GM19351 (cell line): ENCODE measurements around the gene PAM16.
A peak's percentile ranks its signal among the peaks of the same experiment; 100 is the strongest.

Experiments used
- ATAC-seq: cut with Tn5 transposase; IDR thresholded peaks from one replicate; pipeline ENCODE4 v1.9.1; 2021; ENCODE audit warnings: mild to moderate bottlenecking, moderate library complexity; ENCODE audit not compliant: unreplicated experiment

Gene PAM16

DNA sequence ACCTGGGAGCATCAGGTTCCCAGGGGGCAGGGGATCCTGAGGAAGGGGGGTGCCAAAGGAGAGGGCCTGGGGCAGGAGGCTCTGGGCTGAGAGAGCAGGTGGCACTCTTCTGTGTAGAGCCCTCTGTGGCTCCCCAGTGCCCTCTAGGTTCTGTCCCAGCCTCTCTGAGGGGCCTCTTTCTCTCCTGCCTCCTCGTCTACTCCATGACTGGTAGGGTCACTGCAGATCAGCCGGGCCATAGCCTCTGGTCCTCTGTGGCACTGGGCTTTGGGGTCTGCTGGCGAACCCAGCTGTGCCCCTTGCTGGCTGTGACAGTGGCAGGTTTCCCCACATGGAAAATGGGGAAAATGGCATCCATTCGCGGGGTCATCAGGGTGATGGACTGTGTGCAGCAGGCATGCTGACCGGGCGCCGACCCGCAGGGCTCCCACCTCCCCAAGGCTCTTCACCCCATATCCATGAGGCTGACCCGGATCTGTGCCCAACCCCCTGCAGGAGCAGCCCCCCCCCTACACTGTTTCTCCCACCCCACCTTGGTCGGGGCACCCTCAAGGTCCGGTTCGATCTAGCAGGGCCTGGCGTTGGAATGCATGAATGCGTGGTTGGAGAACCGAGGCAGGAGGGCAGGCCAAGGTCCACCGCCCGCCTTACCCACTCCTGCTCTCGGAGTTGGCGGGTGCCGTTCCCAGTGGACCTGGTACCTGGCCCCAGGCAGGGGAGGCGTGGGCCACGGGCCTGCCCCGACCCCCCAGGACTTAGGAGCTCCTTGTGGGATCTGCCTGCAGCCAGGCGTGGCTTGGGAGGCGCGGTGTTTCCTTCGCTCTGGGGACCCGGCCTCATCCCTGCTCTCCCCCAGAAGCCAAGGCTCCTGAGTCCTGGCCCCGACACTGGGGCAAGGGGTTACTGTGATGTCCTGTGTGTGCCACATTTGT lies 28.7 kb downstream of the PAM16 start:
- no peak for ATAC-seq

DNA sequence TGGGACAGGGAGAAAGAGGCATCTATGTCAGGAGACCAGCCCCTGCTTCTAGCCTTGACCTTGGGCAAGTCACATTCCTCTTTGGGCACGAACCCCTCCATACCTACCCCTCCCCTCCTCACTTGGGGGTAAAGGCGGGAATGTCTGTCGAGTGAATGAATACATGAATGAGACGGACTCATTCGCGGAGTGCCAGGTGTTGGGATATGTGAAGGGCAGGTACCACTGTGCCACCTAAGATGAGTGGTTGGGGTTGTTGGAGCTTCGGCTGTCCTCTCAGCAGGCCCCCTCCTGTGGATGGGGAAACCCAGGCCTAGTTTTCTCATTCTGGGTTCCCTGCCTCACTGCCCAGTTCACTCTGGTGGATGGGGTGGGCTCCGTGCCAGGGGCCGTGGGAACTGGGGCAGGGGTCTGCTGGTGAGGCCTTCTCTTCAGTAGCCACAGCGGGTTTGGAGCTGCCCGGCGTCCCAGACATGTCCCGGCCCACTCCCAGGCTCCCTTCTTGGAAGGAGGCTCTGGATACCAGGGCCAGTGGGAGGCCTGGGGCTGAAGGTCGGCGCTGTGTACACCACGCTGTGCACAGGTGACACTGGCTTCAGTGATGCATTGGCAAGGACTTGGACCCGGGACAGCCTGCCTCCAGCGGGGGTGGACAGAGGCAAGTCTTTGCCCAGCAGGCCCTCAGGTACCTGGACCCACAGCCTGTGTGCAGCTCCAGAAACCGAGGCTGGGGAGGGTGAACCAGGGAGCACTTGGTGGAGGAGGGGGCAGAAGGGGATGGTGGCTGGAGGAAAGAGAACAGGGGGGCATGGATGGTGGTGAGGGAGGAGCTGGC lies 29.6 kb downstream of the PAM16 start:
- no peak for ATAC-seq

DNA sequence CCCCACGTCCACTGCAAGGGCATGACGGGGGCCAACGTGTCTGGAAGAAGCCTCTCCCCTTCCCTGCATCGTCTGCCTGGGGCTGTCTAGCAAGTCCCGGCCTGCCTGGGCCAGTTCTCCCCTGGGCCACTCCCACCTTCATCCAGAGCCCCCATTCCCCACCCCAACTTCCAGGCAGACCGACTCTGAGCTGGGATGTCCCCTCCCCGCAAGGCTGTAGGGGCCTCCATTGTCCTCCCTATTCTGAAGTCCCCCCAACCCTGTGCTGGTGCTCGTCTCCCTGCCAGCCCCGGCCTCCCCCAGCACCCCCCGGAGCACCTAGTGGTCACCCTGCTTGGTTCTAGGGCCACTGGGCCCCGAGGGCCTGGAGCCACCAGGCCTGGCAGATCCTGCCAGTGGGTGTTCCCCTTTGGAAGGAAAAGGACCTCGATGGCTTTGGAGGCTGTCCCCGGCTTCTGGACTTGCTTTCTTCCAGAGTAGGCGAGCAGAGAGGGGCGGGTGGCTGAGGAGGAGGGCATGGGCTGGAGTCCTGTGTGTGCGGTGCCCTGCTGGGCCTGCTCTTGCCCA lies 30.5 kb downstream of the PAM16 start:
- no peak for ATAC-seq

DNA sequence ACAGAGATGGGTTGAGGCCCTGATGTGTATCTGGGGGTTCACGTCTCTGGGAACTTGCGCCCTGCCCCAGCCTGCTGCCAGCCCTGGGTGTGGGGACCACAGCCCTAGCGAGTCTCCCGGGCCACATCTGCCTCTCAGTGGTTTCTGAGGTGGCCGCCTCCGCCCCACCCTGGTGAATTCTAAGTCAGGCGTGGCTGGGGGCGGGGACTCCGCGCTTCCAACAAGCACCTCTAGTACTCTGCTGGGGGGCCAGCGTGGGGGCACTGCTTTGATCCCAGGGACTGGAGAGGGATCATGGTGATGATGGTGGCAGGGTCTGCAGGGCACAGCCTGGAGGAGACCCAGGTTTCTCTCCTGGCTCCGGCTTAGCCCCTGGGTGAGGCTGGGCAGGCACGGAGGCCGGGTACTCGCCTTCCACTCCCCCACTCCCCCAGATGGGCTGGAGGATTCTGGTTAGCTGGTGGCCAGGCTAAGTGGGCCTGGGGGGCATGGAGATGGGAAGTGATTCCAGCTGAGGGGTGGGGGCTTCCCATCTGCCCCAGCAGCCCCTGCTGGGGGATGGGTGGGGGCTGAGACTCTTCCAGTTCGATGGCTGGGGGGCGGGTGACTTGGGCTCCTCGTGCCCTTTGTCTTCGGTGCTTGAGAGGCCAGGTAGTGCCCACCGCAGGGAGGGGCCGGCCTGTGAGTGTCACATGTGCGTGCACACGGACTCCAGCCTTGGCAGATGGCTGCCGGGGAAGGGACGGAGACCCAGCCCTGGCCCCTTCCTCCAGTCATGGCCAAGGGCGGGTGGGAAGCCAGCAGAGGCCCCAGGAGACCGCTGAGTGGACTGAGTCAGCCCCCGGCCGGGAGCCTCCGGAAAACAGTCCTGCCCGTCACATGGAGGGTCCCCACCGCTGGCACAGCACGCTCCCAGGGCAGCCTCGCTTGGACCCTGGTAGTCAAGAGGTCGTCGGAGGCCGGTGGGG lies 31.4 kb downstream of the PAM16 start:
- peak; percentile 78 for ATAC-seq

DNA sequence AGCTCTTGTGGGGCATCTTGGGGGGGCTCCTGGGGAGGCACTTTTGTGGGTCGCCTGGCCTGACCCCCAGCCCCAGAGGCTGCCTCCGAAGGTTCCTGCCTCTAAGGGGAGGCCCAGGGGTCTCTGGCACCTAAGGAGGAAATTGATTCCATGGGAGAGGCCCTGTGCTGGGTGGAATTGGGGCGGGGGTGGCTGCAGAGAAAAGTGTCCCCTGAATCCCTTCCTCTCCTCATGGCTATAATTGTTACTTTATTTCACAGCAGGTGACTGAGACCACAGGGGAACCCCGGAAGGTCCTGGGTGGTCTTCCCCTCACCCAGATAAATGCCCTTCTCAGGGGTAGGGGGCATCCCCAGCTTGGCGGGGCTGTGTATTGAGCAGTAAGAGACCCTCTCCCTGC lies 32.2 kb downstream of the PAM16 start:
- ATAC-seq: no peak

DNA sequence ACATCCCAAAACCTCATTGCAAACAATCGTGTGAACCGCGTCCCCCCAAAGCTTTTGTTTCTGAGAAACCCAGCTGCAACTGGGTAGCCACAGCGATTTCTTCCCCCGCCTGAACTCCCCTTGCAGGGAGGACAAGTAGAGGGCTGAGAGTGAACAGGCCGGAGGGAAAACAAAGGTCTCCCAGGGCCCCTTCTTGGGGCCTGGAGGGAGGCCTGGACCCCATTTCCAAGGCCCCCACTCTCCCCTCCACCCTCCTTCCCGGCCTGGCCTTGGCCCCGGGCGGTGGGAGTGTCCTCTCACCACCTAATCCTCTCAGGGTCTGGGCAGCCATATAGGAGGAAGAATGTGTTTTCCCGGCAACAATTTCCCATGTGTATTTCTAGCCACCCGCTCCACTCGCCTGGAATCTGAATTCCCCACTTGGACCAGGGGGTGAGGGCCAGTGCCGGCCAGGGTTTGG lies 32.6 kb downstream of the PAM16 start:
- ATAC-seq: no peak

DNA sequence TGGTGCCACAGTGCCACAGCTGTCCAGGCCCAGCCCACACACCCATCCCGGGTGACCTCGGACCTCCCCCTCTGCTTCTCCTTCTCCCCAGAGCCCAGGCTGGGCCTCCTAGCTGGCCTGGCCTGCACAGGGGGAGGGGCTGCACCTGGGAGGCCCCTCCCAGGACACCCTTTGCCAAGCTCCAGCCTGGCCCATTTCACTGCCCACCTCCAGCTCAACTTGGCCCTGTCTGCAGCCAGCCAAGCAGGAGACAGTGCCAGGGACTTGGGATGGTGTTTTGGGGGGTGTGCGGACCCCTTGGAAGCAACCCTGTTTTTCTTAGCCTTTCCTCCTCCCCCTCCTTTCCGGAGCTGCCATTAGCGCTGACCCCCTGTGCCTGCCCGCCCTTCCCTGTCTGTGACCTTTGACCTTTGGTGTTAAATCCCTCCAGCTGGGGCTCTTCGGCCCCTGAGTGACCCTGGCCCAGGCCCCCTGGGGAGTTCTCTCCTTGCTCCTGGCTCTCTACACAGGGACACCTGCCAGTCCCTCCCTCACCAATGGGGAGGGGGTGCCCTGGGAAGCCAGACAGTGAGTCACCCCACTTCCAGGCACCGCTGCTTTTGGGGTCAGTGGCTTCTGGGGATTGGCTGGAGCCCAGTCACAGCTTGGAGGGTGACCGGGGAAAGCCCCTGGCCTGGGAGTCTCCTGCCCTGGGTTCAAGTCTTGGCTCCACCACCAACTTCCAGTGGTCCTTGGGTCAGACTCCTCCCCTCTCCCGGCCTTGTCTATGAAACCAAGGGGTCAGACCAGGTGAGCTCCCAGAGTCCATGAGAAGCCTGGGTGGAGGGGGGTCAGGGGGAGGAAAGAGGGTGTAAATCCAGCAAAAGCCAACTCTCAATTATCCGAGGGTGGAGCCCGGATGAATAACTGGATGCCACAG lies 33.3 kb downstream of the PAM16 start:
- ATAC-seq: no peak

DNA sequence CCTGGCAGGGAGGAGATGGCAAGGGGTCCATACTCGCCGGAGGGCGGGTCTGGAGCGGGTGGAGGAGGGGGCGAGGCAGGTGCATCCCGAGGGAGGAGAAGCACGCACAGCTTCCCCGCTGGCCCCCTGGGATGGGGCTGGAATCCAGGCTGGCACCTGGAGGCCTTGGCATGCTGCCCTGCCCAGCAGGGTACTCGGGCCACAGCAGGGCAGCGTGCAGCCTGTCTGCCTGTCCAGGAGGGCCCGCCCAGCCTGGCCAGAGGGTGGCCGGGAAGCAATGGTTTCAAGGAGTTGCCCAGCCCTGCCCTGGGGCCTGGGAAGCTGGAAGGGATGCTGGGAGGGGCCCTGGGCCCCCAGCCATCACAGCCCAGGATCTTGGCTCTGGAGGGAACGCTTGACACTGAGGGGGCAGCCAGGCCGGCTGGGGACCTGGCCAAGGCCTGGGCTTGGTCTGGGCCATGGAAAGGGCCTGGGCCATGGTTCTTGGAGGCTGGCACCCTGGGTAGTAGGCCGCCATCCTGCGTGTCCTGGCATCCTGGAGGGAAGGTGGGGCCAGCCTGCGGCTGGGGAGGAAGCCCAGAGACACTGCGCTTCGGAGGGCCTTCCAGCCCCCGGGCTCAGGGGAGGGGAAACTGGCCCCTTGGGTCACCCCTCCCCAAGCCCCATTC lies 34.1 kb downstream of the PAM16 start:
- ATAC-seq: no peak

DNA sequence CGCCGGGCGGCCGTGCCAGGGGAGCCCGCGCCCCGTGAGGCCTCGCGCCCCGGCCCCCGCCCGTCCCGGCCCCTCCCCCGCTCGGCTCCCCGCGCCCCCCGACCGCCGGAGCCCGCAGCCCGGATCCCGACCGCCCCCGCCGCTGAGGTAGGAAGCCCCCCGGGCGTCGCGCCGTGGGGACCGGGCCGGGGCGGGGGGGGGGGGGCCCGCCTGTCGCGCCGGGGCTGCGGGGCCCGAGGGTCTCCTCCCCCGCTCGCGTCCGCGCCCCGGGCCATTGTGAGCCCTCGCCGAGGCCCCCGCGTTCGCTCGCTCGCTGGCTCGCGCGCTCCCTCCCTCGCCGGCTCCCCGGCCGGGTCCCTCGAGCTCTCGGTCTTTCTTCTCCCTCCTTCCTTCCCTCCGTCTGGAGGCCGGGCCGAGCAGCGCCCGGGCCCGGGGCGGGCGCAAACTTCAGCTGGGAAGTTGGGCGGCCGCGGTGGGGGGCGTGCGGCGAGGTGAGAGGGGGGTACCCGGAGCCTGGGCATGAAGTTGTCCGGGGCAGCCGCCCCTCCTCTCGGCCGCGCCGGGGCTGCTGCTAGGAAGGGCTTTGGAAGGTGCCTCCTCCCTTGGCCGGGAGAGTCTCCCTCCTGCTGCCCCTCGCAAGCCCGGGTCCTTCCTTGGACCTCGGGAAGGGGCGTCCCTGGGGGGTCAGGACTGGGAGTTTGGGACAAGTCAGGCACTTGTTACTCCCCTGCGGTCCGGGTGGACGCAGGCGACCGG lies 34.8 kb downstream of the PAM16 start:
- ATAC-seq: no peak

DNA sequence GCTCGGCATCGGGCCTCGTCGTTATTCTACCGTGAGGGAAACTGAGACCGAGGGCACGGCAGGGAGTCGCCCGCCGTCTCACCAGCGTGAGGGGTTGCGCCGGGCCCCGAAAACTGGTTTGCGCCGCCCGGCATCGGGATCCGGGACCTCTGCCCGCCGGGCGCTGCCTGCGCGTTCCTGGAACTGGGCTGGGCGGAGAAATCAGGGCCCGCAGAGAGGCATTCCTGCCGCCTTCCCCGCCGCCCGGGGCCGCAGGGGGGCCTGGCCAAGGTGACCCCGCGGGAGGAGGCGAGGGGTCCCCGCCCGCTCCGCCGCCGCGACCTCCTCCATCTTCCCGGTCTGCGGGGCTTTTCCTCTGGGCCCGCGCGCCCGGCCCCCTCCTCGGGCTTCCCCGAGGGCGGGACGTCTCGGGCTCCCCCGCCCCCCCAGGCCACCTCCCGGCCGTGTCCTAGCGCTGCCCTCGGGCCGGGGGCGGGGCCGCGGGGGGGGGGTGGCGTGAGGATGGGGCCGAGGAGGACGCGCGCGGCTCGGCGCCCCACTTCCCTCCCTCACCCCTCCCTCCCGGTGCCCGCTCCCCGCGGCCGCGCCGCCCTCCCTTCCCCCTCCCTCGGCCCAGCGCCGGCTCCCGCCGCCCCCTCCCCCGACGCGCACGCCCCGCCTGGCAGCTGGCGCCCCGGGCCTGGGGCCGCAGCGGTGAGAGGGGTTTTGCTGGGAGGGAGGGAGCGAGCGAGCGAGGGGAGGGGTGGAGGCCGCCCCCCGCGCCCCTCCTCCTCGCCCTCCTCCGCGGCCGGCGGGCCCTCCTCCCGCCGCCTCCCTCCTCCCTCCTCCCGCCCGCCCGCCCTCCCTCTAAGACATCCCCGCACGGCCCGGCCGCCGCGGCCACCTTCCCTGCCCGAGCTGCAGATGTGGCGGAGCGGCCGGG lies 35.7 kb downstream of the PAM16 start, which contains the start of gene GLIS2:
Gene GLIS2 (plus strand): TSS at position 882 of the 922 bp plus-strand sequence. CDS start 16,214 bp downstream, outside the sequence.
- ATAC-seq: no peak

DNA sequence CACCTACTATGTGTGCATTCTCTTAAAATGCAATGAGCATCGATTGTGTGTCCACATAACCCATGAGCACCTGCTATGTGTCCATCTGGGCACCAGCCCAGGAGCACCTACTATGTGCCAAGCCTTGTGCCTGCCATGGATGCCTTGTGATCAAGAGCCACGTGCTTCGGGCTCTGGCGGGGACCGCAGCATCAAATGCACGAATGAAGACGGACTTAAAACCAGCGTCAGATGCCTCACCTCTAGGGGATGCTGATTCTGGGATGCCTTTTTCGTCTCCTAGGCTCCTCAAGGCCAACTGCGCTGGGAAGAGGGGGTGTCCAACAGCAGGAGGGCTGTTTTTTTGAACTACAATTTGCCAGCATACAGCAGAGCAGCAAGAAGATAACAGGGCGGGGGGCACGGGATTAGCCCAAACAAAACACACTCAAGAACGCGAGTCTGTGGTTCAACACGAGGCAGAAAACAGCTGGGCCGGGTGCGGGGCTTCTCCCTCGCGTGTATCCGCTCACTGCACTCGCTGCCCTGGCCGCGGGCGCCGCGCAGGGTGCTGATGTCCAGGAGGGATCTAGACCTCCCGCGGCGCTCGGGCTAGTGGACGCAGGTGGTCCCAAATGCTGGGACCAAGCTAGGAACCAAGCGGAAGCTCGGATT lies 36.5 kb downstream of the PAM16 start:
- ATAC-seq: no peak

DNA sequence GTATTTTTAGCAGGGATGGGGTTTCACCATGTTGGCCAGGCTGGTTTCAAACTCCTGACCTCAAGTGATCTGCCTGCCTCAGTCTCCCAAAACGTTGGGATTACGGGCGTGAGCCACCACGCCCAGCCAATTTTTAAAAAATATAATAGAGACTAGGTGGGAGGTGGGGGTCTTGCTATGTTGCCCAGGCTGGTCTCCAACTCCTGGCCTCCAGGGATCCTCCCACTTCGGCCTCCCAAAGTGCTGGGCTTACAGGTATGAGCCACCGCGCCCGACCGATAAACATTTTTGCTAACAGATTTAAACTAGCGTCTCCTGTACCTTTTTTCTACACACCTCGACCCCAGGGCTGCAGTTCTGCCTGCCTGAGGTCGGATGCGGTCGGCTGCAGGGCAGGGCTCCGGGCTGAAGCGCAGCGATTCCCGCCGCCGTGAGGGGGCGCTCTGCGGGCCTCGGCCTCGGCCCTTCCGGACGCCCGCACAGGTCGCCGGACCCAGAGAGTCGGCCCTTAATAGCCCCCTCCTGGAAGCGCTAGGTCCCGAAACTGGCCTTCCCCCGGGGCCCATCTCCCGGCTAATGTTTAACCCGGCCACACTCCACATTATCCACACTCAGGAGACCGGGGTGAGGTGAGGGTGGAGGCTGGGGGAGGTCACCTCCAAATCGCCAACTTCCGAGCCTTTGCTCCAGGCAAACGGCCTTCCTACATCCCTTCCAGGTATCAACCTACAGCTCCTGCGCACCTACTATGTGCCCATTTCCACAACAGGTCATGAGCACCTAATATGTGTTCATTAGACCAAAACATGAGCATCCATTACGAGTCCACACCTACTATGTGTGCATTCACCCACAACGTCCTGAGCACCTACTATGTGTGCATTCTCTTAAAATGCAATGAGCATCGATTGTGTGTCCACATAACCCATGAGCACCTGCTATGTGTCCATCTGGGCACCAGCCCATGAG lies 37.3 kb downstream of the PAM16 start:
- ATAC-seq: no peak

DNA sequence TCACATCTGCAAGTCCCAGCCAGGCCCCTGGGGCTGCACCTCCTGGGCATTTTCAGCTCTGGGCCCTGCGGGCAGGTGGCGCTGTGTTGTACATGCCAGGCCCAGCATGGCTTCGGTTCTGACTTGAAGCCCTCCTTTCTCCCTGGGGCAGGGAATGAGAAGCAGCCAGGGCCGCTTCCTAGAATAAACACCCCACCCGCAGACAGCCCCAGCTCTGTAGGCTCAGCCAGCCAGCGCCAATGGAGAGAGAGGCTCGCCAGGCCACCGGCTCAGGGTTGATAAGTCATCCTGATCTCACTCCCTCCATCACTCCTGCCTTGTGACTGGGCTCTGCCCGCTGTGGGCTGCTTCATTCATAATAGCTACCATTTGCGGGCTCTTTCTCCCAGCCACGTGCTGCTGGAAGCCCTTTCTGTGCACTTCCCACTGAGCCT lies 41.3 kb downstream of the PAM16 start:
- no peak for ATAC-seq

DNA sequence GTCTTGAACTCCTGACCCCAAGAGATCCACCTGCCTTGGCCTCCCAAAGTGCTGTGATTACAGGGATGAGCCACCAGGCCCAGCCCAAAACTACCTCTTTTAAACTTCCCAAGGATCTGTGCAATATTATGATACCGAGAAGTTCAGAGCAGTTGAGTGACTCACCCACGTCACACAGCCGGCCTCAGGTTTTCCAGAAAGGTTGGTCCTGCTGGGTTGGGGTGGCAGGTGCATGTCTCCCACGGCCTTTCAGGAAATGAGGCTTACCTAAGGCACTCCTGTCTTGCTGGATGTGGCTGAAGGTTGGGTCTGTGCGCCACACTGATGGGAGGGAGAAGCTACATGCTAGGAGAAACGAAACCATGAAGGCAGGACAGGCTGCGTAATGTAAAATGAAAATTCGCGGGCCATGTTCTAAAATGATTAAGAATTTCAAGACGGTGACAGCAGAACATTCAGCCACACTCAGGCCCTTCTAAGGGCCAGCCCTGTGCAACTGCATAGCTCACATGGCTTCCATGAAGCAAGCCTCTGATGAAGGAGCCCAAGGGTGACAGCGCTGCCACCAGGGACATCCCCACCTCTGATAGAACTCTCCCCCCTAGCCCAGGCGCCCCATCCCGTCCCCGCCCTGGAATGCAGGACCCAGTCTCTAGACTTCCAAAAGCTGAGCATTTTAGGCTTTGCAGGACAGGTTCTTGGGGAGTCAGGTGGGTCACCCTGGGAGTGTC lies 41.9 kb downstream of the PAM16 start:
- ATAC-seq: no peak
